Adrenal gland (tissue), 5 donors: Measurements from ENCODE around the gene LNPEP.

Experiments used
- POLR2A ChIP-seq, 2 donors: fragments of 450-650 bp; IDR thresholded peaks; one replicate each; pipeline ENCODE4 v1.6.1; 2017; ENCODE audit warnings: antibody characterized with exemption in 2 of 2, mild to moderate bottlenecking in 2 of 2, moderate library complexity in 1 of 2
- TF ChIP-seq, protein P1 (sequence below), 6 experiments: fragments of 450-650 bp in 4 of 6; fragments of 200-600 bp in 2 of 6; sonication (generic) in 1 of 6; IDR thresholded peaks; 1 replicate in 5 of 6; 2 replicates in 1 of 6; pipeline versions ENCODE4 v1.5.1 to v1.8.0; 2016 to 2021; ENCODE audit warnings: antibody characterized with exemption in 6 of 6, mild to moderate bottlenecking in 2 of 6, moderate library complexity in 1 of 6
- donor health status: DM: no; HTN: no; CAD: no.

DNA sequence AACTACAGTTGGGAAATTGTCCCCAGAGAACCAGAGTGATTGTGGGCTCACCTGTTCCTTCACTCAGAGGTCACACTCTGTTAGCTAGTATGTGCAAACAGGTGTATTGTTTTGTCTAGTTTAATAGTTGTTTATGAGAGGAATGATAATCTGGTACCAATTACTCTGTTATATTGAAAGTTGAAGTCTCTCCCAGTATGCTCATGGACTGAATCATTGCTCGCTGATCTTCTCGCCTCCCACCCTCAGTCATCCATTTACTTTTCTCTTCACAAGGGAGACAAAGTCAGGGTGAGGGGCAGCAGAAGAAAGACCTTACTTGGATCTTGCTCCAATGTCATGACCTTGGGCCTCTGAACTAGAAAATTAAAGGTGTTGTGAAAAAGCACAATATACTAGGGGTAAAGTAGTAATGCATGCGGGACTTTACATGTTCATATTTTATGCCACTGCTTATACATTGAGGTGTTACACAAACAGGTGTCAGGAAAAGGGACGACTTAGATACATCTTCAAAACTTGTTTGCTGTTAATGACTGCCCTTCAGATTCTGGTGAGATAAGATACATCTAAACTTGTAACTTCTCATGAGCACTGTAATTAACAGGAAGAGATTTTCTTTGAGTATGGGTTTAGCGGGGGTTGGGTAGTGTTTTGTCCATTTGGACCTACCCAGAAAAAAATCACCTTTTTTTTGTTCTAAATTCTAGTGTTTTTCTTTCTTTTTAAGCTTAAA is 36.9 kb downstream of the LNPEP start:
- TF ChIP-seq, protein P1, sequence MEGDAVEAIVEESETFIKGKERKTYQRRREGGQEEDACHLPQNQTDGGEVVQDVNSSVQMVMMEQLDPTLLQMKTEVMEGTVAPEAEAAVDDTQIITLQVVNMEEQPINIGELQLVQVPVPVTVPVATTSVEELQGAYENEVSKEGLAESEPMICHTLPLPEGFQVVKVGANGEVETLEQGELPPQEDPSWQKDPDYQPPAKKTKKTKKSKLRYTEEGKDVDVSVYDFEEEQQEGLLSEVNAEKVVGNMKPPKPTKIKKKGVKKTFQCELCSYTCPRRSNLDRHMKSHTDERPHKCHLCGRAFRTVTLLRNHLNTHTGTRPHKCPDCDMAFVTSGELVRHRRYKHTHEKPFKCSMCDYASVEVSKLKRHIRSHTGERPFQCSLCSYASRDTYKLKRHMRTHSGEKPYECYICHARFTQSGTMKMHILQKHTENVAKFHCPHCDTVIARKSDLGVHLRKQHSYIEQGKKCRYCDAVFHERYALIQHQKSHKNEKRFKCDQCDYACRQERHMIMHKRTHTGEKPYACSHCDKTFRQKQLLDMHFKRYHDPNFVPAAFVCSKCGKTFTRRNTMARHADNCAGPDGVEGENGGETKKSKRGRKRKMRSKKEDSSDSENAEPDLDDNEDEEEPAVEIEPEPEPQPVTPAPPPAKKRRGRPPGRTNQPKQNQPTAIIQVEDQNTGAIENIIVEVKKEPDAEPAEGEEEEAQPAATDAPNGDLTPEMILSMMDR (IDR thresholded peaks at IDR 0.05) = no peak
- TF ChIP-seq POLR2A (IDR thresholded peaks at IDR 0.05) = no peak
